Measurements from ENCODE around the gene RETREG3. TPM values are rescaled to one million over a fixed set of nuclear protein-coding genes. Genes with fewer than 3 reads are reported as not detected.
A peak's percentile ranks its signal among the peaks of the same experiment; 100 is the strongest.
"Not testable (repeated sequence)": the region's sequence is repeated elsewhere in the genome, so short reads cannot be mapped to it uniquely, and the experiment has no call there.

The RETREG3 gene
- total RNA-seq, 2 donors from 2014 or later = 49.0 to 71.6 TPM

- intact Hi-C loops (cut with DNase I, micrococcal nuclease) = no loop called here
- DNase-seq (peak; percentile 40 to 72), ATAC-seq (peak; percentile 79)
Observed at GRCh38 chr17:42541041-42541833, 67.9 kb downstream of the RETREG3 start.

- DNase-seq; ATAC-seq; intact Hi-C loops (cut with DNase I, micrococcal nuclease): not testable (repeated sequence)
Observed at GRCh38 chr17:42540558-42540957, 68.6 kb downstream of the RETREG3 start.

GRCh38 chr17:42538482-42538881, 70.7 kb downstream of the RETREG3 start:
- intact Hi-C loops (cut with DNase I, micrococcal nuclease) = no loop called here
- DNase-seq = no peak
- no peak for ATAC-seq

DNA sequence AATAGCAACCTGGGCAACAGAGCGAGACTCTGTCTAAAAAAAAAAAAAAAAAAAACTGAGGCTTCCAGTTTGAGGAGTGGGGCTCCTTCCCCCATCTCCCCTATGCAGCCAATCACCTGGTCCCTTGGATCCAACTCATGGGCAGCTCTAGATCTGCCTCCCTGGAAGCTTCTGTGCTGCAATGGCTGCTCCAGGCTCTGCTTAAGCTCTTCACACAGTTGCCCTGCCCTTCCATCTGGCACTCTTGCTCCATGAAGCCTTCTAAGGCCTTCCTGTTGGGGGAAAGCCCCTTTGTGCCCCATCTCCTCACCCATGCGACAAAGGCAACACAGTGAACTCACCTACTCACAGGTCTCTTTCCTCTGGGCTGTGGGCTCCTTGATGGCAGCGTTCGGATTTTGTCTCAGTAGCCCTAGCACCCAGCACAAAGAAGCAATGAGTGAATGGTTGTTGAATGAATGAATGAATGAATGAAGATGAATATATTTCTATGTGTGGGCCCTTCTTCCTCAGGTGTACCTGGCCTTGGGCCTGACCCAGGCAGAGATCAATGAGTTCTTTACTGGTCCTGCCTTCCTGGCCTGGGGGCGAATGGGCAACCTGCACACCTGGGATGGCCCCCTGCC, 71.2 kb downstream of the RETREG3 start:
- ATAC-seq (no peak), DNase-seq (no peak)
- intact Hi-C loops (cut with DNase I, micrococcal nuclease) = no loop called here

GRCh38 chr17:42537156-42537805, 71.9 kb downstream of the RETREG3 start:
- DNase-seq = no peak
- ATAC-seq = no peak

GRCh38 chr17:42536372-42537155, 72.6 kb downstream of the RETREG3 start:
- intact Hi-C loops (cut with DNase I, micrococcal nuclease) = no loop called here
- DNase-seq = peak; percentile 90
- ATAC-seq = peak; percentile 62

More at GRCh38 chr17:42537156-42537805, 71.9 kb downstream of the RETREG3 start:
- intact Hi-C loops (cut with DNase I, micrococcal nuclease) = no loop called here

- peak; percentile 79 for ATAC-seq
- peak; percentile 97 to 99 for DNase-seq
- intact Hi-C loops (cut with DNase I, micrococcal nuclease) = no loop called here
Observed at GRCh38 chr17:42536048-42536371, 73.2 kb downstream of the RETREG3 start, which contains the start of gene NAGLU. NAGLU (plus strand) TSS chr17:42536241; CDS start chr17:42536273, 32 bp downstream.

- intact Hi-C loops (cut with DNase I, micrococcal nuclease) = no loop called here
- ATAC-seq (peak; percentile 1), DNase-seq (no peak)
Observed at GRCh38 chr17:42535155-42536047, 73.8 kb downstream of the RETREG3 start.

- ATAC-seq = peak; percentile 49
- DNase-seq = peak; percentile 65 to 76
- intact Hi-C loops (cut with DNase I, micrococcal nuclease) = no loop called here
Observed at GRCh38 chr17:42531455-42532354, 77.5 kb downstream of the RETREG3 start.

GRCh38 chr17:42530952-42531454, 78.2 kb downstream of the RETREG3 start:
- ATAC-seq = peak; percentile 14
- no peak for DNase-seq
- intact Hi-C loops (cut with DNase I, micrococcal nuclease) = no loop called here

Other genes with a start within 250 kb of the RETREG3 start
- 100 to 1,000 TPM; 150 to 212 TPM for gene STAT3, start 220.9 kb downstream of the RETREG3 start, total RNA-seq
- 10 to 100 TPM; 21.9 to 62.0 TPM for gene CAVIN1, start 186.1 kb downstream of the RETREG3 start, total RNA-seq
- 10 to 100 TPM; 92.6 to 96.2 TPM for gene ATP6V0A1, start 150.5 kb downstream of the RETREG3 start, total RNA-seq
- 10 to 100 TPM; 36.5 to 45.9 TPM for gene NAGLU, start 73.1 kb downstream of the RETREG3 start, total RNA-seq
- gene HSD17B1, start 56.5 kb downstream of the RETREG3 start, total RNA-seq = under 1 TPM; 0.85 to 0.98 TPM
- 100 to 1,000 TPM in 1 of 2 donors, 10 to 100 TPM in 1; 92.6 to 122 TPM for gene COASY, start 47.2 kb downstream of the RETREG3 start, total RNA-seq
- 10 to 100 TPM; 95.1 to 98.8 TPM for gene MLX, start 42.3 kb downstream of the RETREG3 start, total RNA-seq
- gene PSMC3IP, start 31.6 kb downstream of the RETREG3 start, total RNA-seq = 1 to 10 TPM; 1.6 to 2.2 TPM
- gene TUBG1, start 309 bp upstream of the RETREG3 start, total RNA-seq = 10 to 100 TPM; 24.3 to 39.7 TPM
- gene TUBG2, start 49.9 kb upstream of the RETREG3 start, total RNA-seq = 1 to 10 TPM; 4.4 to 7.7 TPM
- gene PLEKHH3, start 67.6 kb upstream of the RETREG3 start, total RNA-seq = 10 to 100 TPM; 15.0 to 16.6 TPM
- 1 to 10 TPM in 1 of 2 donors, under 1 TPM in 1; 0.58 to 2.4 TPM for gene CCR10, start 72.5 kb upstream of the RETREG3 start, total RNA-seq
- 1 to 10 TPM; 1.2 to 4.6 TPM for gene CNTNAP1, start 73.2 kb upstream of the RETREG3 start, total RNA-seq
- 10 to 100 TPM; 24.9 to 28.0 TPM for gene EZH1, start 135.7 kb upstream of the RETREG3 start, total RNA-seq
- 1 to 10 TPM; 5.0 to 7.7 TPM for gene RAMP2, start 151.9 kb upstream of the RETREG3 start, total RNA-seq
- gene VPS25, start 164.1 kb upstream of the RETREG3 start, total RNA-seq = 10 to 100 TPM; 81.5 to 83.6 TPM
- gene WNK4, start 171.2 kb upstream of the RETREG3 start, total RNA-seq = 10 to 100 TPM; 32.7 to 41.2 TPM
- 100 to 1,000 TPM; 142 to 167 TPM for gene COA3, start 189.3 kb upstream of the RETREG3 start, total RNA-seq
- 1 to 10 TPM; 1.2 to 2.4 TPM for gene CNTD1, start 189.5 kb upstream of the RETREG3 start, total RNA-seq
- gene BECN1, start 214.9 kb upstream of the RETREG3 start, total RNA-seq = 100 to 1,000 TPM; 128 to 150 TPM
- gene PSME3, start 224.0 kb upstream of the RETREG3 start, total RNA-seq = 100 to 1,000 TPM in 1 of 2 donors, 10 to 100 TPM in 1; 89.7 to 104 TPM
- gene AOC2, start 235.2 kb upstream of the RETREG3 start, total RNA-seq = under 1 TPM; 0.47 to 0.85 TPM
- gene AOC3, start 241.8 kb upstream of the RETREG3 start, total RNA-seq = 10 to 100 TPM in 1 of 2 donors, 1 to 10 TPM in 1; 5.6 to 27.1 TPM